NT2/D1 (cell line): ENCODE data around the gene CD163.
A peak's percentile ranks its signal among the peaks of the same experiment; 100 is the strongest.
"Not testable (repeated sequence)": the region's sequence is repeated elsewhere in the genome, so short reads cannot be mapped to it uniquely, and the experiment has no call there.

ENCODE experiments used
- DNase-seq: peaks from one replicate; pipeline ENCODE4 v3.0.0-alpha.2; 2011; ENCODE audit warnings: low read depth, low spot score
- H3K27me3 ChIP-seq: 2 replicates; pipeline ENCODE4 v1.6.0; 2011; ENCODE audit warnings: mild to moderate bottlenecking; ENCODE audit not compliant: insufficient read length, insufficient read depth
- H3K36me3 ChIP-seq: 2 replicates; pipeline ENCODE4 v1.6.1; 2011; ENCODE audit warnings: mild to moderate bottlenecking, low read length, mixed read lengths; ENCODE audit not compliant: insufficient read depth, insufficient read length
- H3K4me1 ChIP-seq: 2 replicates; pipeline ENCODE4 v1.5.1; 2011; ENCODE audit not compliant: insufficient read depth, insufficient read length
- H3K4me3 ChIP-seq: 2 replicates; pipeline ENCODE4 v1.5.1; 2011; ENCODE audit warnings: low read depth; ENCODE audit not compliant: insufficient read length
- H3K9ac ChIP-seq: 2 replicates; pipeline ENCODE4 v1.6.0; 2011; ENCODE audit warnings: low read depth; ENCODE audit not compliant: insufficient read length
- H3K9me3 ChIP-seq: 2 replicates; pipeline ENCODE4 v1.5.1; 2011; ENCODE audit warnings: mild to moderate bottlenecking, low read length; ENCODE audit not compliant: insufficient read depth
- SUZ12 ChIP-seq: IDR thresholded peaks from 2 replicates; pipeline ENCODE4 v1.6.1; 2011; ENCODE audit not compliant: insufficient read length, insufficient read depth; ENCODE audit errors: extremely low read depth
- YY1 ChIP-seq: IDR thresholded peaks from 2 replicates; pipeline ENCODE4 v1.6.1; 2011; ENCODE audit not compliant: insufficient read length, insufficient read depth
- ZNF274 ChIP-seq: IDR thresholded peaks from 2 replicates; pipeline ENCODE4 v1.6.1; 2011; ENCODE audit warnings: mild to moderate bottlenecking, low read depth, low read length

CD163 gene

DNA sequence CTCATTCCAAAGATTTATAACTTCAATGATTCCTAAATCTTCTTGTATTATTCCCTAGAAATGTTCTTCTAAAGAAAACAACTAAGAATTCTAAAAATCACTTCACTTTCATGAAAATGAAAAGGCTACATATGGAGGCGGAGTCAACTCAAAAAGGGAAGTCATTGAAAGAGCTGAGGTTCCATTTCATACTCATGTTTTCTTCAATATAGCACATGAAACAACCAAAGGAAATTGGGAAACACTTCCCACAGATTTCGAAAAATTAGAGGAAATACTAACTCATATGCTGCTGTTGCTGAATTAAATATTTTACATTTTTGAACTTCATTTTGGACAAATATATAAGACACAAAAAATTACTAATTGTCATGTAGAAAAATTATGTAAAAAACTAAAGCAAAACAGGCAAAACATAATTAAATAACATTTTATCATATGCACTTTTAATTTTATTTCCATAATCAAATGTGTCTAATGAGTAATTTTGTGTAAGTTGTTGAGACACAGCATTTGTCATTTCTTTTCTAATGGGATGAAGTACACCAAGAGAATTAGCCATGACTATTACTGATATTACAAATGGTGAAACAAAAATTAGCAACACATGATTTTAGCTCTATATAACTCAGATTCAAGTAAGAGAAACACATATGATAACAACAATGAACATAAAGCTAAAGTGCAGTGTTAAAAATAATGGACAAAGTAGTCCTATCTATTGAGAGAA lies at the start of gene CD163:
TSS of gene CD163 (minus strand) at position 92 of the 730 bp plus-strand sequence. CDS start at position 5, 87 bp downstream.
- no peaks in the 10 kb centered on the region for H3K27me3 ChIP-seq
- H3K9me3 ChIP-seq, result no peaks in the 10 kb centered on the region
- H3K4me3 ChIP-seq, result no peak within 1 kb of the TSS
- no peaks in the 10 kb centered on the region for H3K36me3 ChIP-seq
- no peak within 1 kb of the TSS for H3K9ac ChIP-seq
- no peak for DNase-seq
- no peak for TF ChIP-seq YY1
- TF ChIP-seq SUZ12, result no peak
- TF ChIP-seq ZNF274, result no peak
- no peaks in the 10 kb centered on the region for H3K4me1 ChIP-seq

DNA sequence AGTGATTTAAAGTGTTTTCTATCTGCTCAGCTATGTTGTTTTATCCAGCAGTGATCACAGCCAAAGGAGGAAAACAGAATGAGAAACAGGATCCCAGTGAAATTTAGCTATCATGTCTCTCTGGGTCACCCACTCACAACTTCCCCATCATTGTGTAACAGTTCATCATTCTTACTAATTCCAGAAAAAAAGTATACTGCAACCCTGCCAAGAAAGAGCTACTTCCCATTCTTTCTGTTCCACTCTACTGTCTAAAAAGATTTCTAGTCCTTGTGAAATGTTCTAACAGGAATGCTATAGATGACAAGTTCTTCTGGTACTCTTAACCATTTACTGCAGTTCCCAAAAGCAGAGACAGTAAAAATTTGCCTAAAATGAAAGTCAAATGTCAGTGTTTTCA lies 39.2 kb upstream of the CD163 start:
- Histone ChIP-seq H3K27me3 (no peaks in the 10 kb centered on the region), H3K9ac (no peak overlapping the region), H3K36me3 (no peaks in the 10 kb centered on the region), H3K4me3 (no peak overlapping the region), H3K9me3 (no peaks in the 10 kb centered on the region), H3K4me1 (no peaks in the 10 kb centered on the region)
- TF ChIP-seq ZNF274 (no peak), YY1 (no peak), SUZ12 (no peak)
- no peak for DNase-seq

GRCh38 chr12:7542046-7542445 lies 38.5 kb upstream of the CD163 start:
- TF ChIP-seq YY1, result no peak
- TF ChIP-seq SUZ12, result no peak
- no peak for TF ChIP-seq ZNF274
- Histone ChIP-seq H3K27me3 (no peaks in the 10 kb centered on the region), H3K4me1 (no peaks in the 10 kb centered on the region), H3K9me3 (no peaks in the 10 kb centered on the region), H3K9ac (no peak overlapping the region), H3K36me3 (no peaks in the 10 kb centered on the region), H3K4me3 (no peak overlapping the region)
- no peak for DNase-seq

DNA sequence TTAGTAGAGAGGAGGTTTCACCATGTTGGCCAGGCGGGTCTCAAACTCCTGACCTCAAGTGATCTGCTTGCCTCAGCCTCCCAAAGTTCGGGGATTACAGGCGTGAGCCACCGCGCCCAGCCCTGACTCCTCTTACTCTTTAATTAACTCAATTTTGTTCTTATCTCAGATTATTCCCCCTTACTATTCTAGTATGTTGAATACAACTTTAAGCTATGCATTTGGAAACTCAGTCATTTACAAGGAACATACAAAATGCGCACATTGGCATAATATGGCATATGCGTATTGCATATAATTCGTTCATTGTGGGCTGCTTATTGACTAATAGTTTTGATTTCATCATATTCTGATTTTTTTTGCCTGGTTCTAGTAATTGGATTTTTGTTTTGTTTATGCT lies 10.8 kb upstream of the CD163 start:
- no peak for DNase-seq
- H3K4me1 ChIP-seq, result no peaks in the 10 kb centered on the region
- TF ChIP-seq SUZ12, result no peak
- TF ChIP-seq ZNF274, result no peak
- no peaks in the 10 kb centered on the region for H3K36me3 ChIP-seq
- H3K4me3 ChIP-seq, result no peak overlapping the region
- H3K9me3 ChIP-seq, result peaks cover 22% of the 10 kb centered on the region
- H3K9ac ChIP-seq, result no peak overlapping the region
- H3K27me3 ChIP-seq, result no peaks in the 10 kb centered on the region

- peak; percentile 73 for DNase-seq
These were observed 9.0 kb upstream of the CD163 start for GRCh38 chr12:7512553-7512952.

GRCh38 chr12:7509793-7510470 lies 6.4 kb upstream of the CD163 start:
- H3K9me3 ChIP-seq, result peaks cover 24% of the 10 kb centered on the region
- not testable (repeated sequence) for H3K4me3 ChIP-seq, DNase-seq, H3K36me3 ChIP-seq, H3K27me3 ChIP-seq, H3K4me1 ChIP-seq, H3K9ac ChIP-seq

More at GRCh38 chr12:7512553-7512952, 9.0 kb upstream of the CD163 start:
- Histone ChIP-seq H3K4me3 (no peak overlapping the region), H3K36me3 (no peaks in the 10 kb centered on the region), H3K9ac (no peak overlapping the region), H3K4me1 (no peaks in the 10 kb centered on the region), H3K27me3 (no peaks in the 10 kb centered on the region), H3K9me3 (peaks cover 24% of the 10 kb centered on the region)
- no peak for TF ChIP-seq YY1
- no peak for TF ChIP-seq ZNF274
- no peak for TF ChIP-seq SUZ12

DNA sequence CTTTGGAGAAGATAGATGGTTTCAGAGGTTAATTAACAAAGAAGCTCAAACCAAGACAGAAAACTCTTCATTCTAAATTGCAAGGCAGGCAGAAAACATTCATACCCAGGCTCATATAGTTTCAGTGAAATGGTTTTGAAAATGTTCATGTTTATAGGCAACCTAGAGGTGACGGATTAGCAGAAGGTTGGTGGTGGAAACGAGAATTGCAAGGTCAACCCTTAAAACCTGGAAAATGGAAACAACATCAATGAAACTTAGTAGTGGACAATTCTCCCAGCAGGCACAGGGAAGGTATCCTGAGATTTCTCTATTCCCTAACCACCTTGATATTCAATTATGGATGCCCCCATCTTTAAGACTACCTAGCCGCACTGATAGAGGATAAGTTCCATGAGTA lies 965 bp downstream of the CD163 start:
- H3K27me3 ChIP-seq, result no peaks in the 10 kb centered on the region
- H3K9ac ChIP-seq, result no peak overlapping the region
- no peaks in the 10 kb centered on the region for H3K36me3 ChIP-seq
- TF ChIP-seq ZNF274, result no peak
- TF ChIP-seq SUZ12, result no peak
- no peak for TF ChIP-seq YY1
- H3K9me3 ChIP-seq, result no peaks in the 10 kb centered on the region
- no peak overlapping the region for H3K4me3 ChIP-seq
- DNase-seq, result no peak
- no peaks in the 10 kb centered on the region for H3K4me1 ChIP-seq
